Neural cell (in vitro differentiated cells): ENCODE measurements around the gene CFAP99. TPM values are rescaled to one million over a fixed set of nuclear protein-coding genes. Genes with fewer than 3 reads are reported as not detected.

Experiments
- H2AFZ ChIP-seq: fragments of 200-600, 300-800 bp; sonication (generic), shearing (Covaris generic); 2 replicates; pipeline ENCODE4 v1.6.0; 2014; ENCODE audit warnings: low read depth, mild to moderate bottlenecking, antibody characterized with exemption, low read length, moderate library complexity
- H3F3A ChIP-seq: fragments of 200-600 bp; shearing (Covaris generic); 2 replicates; pipeline ENCODE4 v1.6.1; 2016; ENCODE audit warnings: mild to moderate bottlenecking, moderate library complexity, mixed read lengths, antibody characterized with exemption, low read length; ENCODE audit not compliant: insufficient read depth, poor library complexity, severe bottlenecking
- H3K27ac ChIP-seq: fragments of 200-600, 300-800 bp; sonication (generic), shearing (Covaris generic); 2 replicates; pipeline ENCODE4 v1.5.1; 2014; ENCODE audit warnings: mild to moderate bottlenecking, low read length, moderate library complexity
- H3K27me3 ChIP-seq: fragments of 300-800, 200-600 bp; sonication (generic), shearing (Covaris generic); 2 replicates; pipeline ENCODE4 v1.6.0; 2014; ENCODE audit warnings: mild to moderate bottlenecking, low read depth, low read length, moderate library complexity; ENCODE audit not compliant: insufficient read depth
- H3K36me3 ChIP-seq: fragments of 300-800, 200-600 bp; sonication (generic), shearing (Covaris generic); 2 replicates; pipeline ENCODE4 v1.5.1; 2014; ENCODE audit warnings: mild to moderate bottlenecking, antibody characterized with exemption, low read length, moderate library complexity; ENCODE audit not compliant: insufficient read depth
- H3K4me2 ChIP-seq: fragments of 300-800, 200-600 bp; sonication (generic), shearing (Covaris generic); 2 replicates; pipeline ENCODE4 v1.6.0; 2014; ENCODE audit warnings: mild to moderate bottlenecking, low read length
- H3K4me3 ChIP-seq: fragments of 300-800, 200-600 bp; sonication (generic), shearing (Covaris generic); 2 replicates; pipeline ENCODE4 v1.5.1; 2014; ENCODE audit warnings: mild to moderate bottlenecking, low read length, moderate library complexity
- H3K79me2 ChIP-seq: fragments of 200-600 bp; shearing (Covaris generic); replicated peaks from 2 replicates; pipeline ENCODE4 v1.6.0; 2014; ENCODE audit warnings: mild to moderate bottlenecking, low read length, moderate library complexity; ENCODE audit not compliant: insufficient read depth
- H3K9ac ChIP-seq: fragments of 300-800, 200-600 bp; sonication (generic), shearing (Covaris generic); 2 replicates; pipeline ENCODE4 v1.6.1; 2016; ENCODE audit warnings: mild to moderate bottlenecking, low read length, mixed read lengths
- H3K9me2 ChIP-seq: fragments of 200-600 bp; shearing (Covaris generic); 2 replicates; pipeline ENCODE4 v1.6.1; 2016; ENCODE audit warnings: mild to moderate bottlenecking, low read length, mixed read lengths; ENCODE audit not compliant: insufficient read depth
- H3K9me3 ChIP-seq: fragments of 200-600, 300-800 bp; sonication (generic), shearing (Covaris generic); 2 replicates; pipeline ENCODE4 v1.6.1; 2016; ENCODE audit warnings: mild to moderate bottlenecking, mixed run types, low read length, moderate library complexity, mixed read lengths
- H4K20me1 ChIP-seq: fragments of 200-600 bp; shearing (Covaris generic); 2 replicates; pipeline ENCODE4 v1.6.1; 2016; ENCODE audit warnings: mild to moderate bottlenecking, mixed run types; ENCODE audit not compliant: insufficient read depth
- EP300 ChIP-seq: fragments of 450-650 bp; conservative IDR thresholded peaks from 2 replicates; pipeline ENCODE4 v1.6.1; 2014; ENCODE audit warnings: antibody characterized with exemption, mild to moderate bottlenecking, moderate library complexity; ENCODE audit not compliant: poor library complexity, severe bottlenecking
- EZH2 ChIP-seq: fragments of 200-600, 300-800 bp; shearing (Covaris generic), sonication (generic); IDR thresholded peaks from 2 replicates; pipeline ENCODE4 v1.6.1; 2014; ENCODE audit warnings: antibody characterized with exemption, low read length, borderline replicate concordance, mild to moderate bottlenecking; ENCODE audit not compliant: insufficient read depth, poor library complexity, severe bottlenecking
- MXI1 ChIP-seq: fragments of 450-650 bp; conservative IDR thresholded peaks from 2 replicates; pipeline ENCODE4 v1.6.1; 2014; ENCODE audit warnings: antibody characterized with exemption, mild to moderate bottlenecking; ENCODE audit not compliant: poor library complexity, severe bottlenecking
- POLR2AphosphoS5 ChIP-seq: IDR thresholded peaks from 2 replicates; pipeline ENCODE4 v1.6.1; 2012
- RAD21 ChIP-seq: fragments of 450-650 bp; conservative IDR thresholded peaks from 2 replicates; pipeline ENCODE4 v1.6.1; 2014; ENCODE audit warnings: antibody characterized with exemption, mild to moderate bottlenecking, moderate library complexity
- SMC3 ChIP-seq: fragments of 450-650 bp; conservative IDR thresholded peaks from 2 replicates; pipeline ENCODE4 v1.6.1; 2014; ENCODE audit warnings: antibody characterized with exemption, mild to moderate bottlenecking, moderate library complexity; ENCODE audit not compliant: poor library complexity
- TAF1 ChIP-seq: IDR thresholded peaks from 2 replicates; pipeline ENCODE4 v1.6.1; 2012; ENCODE audit warnings: low read depth
- polyA plus RNA-seq: library from polyadenylated mRNA; depleted of rRNA; stranded (reverse); fragments of >200 nt; gene quantifications from 2 replicates; pipeline ENCODE4 v1.2.3, GENCODE V29; 2014
- TF ChIP-seq, protein P1 (sequence below): fragments of 450-650 bp; IDR thresholded peaks from 2 replicates; pipeline ENCODE4 v1.5.1; 2014; ENCODE audit warnings: antibody characterized with exemption, mild to moderate bottlenecking, moderate library complexity; ENCODE audit not compliant: poor library complexity, severe bottlenecking
- TF ChIP-seq, protein P2 (sequence below): IDR thresholded peaks from 2 replicates; pipeline ENCODE4 v1.6.1; 2012; ENCODE audit warnings: borderline replicate concordance

The CFAP99 gene
- polyA plus RNA-seq, 1 donor from 2014 or later = not detected

DNA sequence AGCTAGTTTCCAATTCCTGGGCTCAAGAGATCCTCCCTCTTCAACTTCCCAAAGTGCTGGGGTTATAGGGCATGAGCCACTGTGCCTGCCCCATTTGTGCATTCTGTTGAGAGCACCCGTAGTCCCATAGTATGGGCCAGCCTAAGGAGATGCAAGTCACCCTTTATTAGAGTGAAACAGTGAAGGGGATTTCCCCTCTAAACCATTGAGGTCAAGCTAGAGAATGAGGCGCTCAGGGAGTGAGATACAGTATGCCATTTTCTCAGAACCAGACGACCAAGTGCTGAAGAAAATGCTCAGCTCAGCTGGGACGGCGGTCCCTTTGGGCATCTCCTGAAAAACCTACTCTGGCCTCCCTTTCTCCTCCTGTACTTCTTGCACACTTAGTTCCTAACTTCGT, 68.9 kb downstream of the CFAP99 start:
- no peaks in the 10 kb centered on the region for H3K9me3 ChIP-seq
- H3K27me3 ChIP-seq = no peaks in the 10 kb centered on the region
- H3K79me2 ChIP-seq = peaks cover 51% of the 10 kb centered on the region
- H4K20me1 ChIP-seq = peaks cover 7% of the 10 kb centered on the region
- H3K9ac ChIP-seq = no peak overlapping the region
- no peaks in the 10 kb centered on the region for H3K36me3 ChIP-seq
- no peak overlapping the region for H3K4me3 ChIP-seq
- no peak overlapping the region for H3K4me2 ChIP-seq
- H3F3A ChIP-seq = no peaks in the 10 kb centered on the region
- no peak overlapping the region for H3K27ac ChIP-seq
- TF ChIP-seq RAD21 (no peak), MXI1 (no peak), SMC3 (no peak), TAF1 (no peak), EP300 (no peak), EZH2 (no peak), POLR2AphosphoS5 (no peak)
- TF ChIP-seq, protein P1, sequence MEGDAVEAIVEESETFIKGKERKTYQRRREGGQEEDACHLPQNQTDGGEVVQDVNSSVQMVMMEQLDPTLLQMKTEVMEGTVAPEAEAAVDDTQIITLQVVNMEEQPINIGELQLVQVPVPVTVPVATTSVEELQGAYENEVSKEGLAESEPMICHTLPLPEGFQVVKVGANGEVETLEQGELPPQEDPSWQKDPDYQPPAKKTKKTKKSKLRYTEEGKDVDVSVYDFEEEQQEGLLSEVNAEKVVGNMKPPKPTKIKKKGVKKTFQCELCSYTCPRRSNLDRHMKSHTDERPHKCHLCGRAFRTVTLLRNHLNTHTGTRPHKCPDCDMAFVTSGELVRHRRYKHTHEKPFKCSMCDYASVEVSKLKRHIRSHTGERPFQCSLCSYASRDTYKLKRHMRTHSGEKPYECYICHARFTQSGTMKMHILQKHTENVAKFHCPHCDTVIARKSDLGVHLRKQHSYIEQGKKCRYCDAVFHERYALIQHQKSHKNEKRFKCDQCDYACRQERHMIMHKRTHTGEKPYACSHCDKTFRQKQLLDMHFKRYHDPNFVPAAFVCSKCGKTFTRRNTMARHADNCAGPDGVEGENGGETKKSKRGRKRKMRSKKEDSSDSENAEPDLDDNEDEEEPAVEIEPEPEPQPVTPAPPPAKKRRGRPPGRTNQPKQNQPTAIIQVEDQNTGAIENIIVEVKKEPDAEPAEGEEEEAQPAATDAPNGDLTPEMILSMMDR = no peak
- TF ChIP-seq, protein P2, sequence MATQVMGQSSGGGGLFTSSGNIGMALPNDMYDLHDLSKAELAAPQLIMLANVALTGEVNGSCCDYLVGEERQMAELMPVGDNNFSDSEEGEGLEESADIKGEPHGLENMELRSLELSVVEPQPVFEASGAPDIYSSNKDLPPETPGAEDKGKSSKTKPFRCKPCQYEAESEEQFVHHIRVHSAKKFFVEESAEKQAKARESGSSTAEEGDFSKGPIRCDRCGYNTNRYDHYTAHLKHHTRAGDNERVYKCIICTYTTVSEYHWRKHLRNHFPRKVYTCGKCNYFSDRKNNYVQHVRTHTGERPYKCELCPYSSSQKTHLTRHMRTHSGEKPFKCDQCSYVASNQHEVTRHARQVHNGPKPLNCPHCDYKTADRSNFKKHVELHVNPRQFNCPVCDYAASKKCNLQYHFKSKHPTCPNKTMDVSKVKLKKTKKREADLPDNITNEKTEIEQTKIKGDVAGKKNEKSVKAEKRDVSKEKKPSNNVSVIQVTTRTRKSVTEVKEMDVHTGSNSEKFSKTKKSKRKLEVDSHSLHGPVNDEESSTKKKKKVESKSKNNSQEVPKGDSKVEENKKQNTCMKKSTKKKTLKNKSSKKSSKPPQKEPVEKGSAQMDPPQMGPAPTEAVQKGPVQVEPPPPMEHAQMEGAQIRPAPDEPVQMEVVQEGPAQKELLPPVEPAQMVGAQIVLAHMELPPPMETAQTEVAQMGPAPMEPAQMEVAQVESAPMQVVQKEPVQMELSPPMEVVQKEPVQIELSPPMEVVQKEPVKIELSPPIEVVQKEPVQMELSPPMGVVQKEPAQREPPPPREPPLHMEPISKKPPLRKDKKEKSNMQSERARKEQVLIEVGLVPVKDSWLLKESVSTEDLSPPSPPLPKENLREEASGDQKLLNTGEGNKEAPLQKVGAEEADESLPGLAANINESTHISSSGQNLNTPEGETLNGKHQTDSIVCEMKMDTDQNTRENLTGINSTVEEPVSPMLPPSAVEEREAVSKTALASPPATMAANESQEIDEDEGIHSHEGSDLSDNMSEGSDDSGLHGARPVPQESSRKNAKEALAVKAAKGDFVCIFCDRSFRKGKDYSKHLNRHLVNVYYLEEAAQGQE = no peak
- no peaks in the 10 kb centered on the region for H3K9me2 ChIP-seq
- H2AFZ ChIP-seq = no peak overlapping the region

DNA sequence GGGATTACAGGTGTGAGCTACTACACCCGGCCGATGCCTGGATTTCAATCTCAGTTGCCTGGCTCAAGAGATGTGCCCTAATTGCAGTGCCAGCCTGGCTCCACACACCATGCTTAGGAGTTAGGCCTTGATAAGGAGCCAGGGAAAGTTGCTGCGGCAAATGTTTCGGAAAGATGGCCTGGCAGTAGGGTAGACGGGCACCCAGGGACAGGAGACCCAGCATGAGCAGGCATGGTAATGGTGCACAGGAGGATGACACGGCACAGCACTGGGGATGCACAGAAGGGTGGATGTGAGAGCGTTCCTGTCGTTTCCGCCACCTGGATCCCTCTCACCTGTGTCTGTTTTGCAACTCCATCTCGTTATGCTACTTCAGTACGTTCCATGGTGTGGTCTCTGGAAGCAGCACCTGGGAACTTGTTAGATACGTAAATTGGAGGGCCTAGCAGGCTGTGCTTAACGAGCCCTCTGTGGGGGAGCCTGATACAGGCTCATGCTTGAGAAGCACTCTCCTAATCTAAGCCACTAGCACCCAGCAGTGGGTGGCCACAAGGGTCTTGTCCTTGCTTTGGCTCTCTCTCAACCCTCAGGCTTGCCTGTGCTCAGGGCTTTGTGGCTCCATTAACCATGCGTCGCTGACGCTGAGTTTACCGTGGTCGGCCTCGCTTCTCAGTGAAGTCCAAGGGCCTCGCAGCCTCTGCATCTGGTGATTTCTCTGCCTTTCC, 70.5 kb downstream of the CFAP99 start:
- Histone ChIP-seq H2AFZ (no peak overlapping the region), H3K9me3 (no peaks in the 10 kb centered on the region), H3K36me3 (no peaks in the 10 kb centered on the region), H4K20me1 (peaks cover 7% of the 10 kb centered on the region), H3K27ac (no peak overlapping the region), H3K9me2 (no peaks in the 10 kb centered on the region), H3K4me3 (no peak overlapping the region), H3K79me2 (peaks cover 40% of the 10 kb centered on the region), H3F3A (no peaks in the 10 kb centered on the region), H3K9ac (no peak overlapping the region), H3K27me3 (no peaks in the 10 kb centered on the region), H3K4me2 (no peak overlapping the region)
- no peak for TF ChIP-seq RAD21
- TF ChIP-seq, protein P1 = no peak
- TF ChIP-seq SMC3 = no peak
- no peak for TF ChIP-seq TAF1
- TF ChIP-seq POLR2AphosphoS5 = no peak
- no peak for TF ChIP-seq MXI1
- no peak for TF ChIP-seq EZH2
- no peak for TF ChIP-seq EP300
- TF ChIP-seq, protein P2 = no peak
